IPS-NIHi11 (cell line): ENCODE measurements around the gene TNRC18.
"Not testable (repeated sequence)": the region's sequence is repeated elsewhere in the genome, so short reads cannot be mapped to it uniquely, and the experiment has no call there.

Source experiments
- DNase-seq: peaks from one replicate; pipeline ENCODE4 v3.0.0; 2012; ENCODE audit warnings: mixed read lengths, low spot score

TNRC18 gene

DNA sequence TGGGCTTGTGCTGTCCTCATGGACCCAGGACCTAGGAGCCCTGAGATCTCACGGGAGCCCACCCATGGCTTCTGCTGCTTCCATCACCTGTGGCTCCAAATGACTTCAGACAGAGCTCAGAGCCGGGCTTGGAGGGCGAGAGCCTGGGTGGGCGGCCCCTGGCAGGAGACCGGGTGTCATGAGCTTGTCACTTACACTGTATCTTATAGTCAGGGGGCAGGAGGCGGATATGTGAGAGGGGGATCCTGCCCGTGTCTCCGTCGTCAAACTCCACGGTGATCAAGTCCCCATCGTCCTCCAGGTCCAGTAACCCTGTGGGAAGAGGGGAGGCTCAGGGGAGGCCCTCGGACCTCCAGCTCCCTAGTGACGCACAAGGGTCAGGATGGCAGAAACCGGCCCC lies 107.9 kb downstream of the TNRC18 start:
- no peak for DNase-seq

DNA sequence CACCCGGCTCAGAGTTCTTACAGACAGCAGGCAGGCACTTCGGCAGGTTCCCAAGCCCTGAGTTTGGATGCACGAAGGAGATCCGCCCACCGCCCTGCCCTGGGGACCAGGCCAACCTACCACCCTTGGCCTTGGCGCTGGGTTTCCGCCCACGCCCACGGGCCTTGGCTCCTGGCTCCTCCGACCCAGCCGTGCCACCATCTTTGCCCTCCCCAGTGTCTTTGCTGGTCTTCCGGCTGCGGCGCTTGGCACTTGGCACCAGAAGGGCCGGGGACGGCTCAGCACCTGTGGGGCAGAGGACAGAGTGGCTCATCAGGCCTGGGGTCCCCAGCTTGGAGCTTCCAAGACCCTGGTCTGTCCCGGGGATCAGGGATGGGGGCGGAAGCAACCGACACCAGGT lies 108.8 kb downstream of the TNRC18 start:
- DNase-seq = no peak

DNA sequence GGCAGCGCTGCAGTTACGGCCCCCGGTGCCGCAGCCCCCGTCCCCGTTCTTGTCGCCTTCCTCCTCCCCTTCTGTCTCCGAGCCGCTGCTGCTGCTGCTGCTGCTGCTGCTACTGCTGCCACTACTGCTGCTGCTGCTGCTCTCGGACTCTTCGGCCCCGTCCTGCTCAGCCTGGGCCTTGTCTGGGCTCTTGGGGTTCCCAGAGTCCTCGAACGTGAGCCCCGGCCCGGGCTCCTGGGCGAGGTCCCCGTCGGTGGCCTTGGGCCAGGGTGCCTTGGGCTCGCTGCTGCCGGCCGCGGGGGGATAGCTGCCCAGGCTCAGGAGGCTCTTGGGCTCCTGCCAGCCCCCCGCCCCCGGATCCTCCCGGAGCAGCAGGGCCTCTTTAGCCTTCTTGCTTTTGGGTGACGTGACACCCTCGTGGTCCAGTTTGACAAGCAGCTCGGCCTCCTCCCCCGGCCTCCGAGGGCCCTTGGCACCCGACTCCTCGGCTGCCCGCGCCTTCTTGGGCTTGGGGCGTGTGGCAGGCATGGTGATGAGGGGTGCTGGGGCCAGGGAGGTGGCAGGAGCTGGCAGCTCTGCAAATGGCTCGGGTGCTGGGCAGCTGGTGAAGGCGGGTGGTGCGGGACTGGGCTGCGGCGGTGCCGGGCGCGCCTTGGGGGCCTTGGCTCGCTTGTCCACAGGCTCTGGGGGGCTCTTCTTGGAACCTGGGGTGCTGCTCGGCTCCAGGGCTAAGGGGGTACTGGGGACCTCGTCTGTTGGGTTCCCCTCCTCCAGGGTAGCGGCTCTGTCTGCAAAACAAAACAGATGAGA lies 110.4 kb downstream of the TNRC18 start:
- DNase-seq = not testable (repeated sequence)

DNA sequence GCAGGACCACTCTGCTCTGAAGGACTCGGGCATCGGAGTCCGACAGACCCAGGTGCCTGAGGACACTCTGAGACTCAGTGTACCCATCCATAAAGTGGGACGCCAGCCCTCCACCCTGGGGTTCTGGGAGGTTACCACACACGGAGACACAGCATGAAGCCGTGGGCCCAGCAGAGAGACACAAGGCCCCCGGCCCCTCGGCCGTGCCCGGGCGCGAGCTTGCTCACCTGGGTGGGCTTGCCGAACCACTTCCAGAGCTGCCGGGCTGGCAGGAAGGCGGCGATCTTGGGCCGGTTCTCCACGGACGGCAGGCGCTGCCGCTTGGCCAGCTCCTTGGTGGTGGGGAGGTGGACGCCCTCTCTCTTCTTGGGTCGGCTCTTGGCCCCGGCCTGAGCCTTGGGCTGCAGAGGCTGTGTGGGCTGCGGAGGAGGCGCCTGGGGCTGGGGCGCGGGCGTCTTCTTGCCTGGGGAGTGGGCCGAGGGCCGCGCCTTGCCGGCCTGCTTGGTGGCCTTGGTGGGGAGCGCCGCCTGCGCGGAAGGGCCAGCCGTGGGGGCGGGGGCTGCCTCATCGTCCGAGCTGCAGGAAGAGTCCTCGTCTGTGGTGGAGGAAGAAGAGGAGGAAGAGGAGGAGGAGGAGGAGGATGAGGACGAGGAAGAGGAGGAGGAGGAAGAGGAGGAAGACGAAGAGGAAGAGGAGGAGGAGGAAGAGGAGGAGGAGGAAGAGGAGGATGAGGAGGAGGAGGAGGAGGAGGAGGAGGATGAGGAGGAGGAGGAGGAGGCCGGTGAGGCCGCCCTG lies 111.2 kb downstream of the TNRC18 start:
- DNase-seq = not testable (repeated sequence)

DNA sequence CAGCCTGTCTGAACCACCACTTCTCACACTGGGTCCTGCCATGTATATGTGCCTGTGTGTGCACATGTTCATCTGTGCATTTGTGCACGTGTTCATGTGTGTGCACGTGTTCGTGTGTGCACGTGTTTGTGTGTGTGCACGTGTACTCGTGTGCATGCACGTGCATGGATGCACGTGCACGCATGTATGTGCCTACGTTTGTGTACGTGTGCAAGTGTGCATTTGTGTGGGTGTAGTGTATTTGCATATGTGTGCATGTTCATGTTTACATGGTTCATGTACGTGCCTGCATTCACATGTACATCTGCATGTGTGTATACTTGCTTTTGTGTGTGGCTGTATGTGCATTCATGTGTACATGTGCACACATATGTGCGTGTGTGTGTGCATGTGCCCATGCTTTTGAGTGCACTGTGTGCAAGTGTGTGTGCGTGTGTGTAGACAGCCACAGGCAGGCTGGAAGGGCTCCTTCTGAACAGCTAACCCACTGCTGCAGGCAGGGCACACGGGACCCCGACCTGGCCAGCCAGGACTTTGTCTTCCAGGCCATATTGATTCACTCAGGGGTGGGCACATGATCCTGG lies 112.7 kb downstream of the TNRC18 start:
- DNase-seq = no peak

DNA sequence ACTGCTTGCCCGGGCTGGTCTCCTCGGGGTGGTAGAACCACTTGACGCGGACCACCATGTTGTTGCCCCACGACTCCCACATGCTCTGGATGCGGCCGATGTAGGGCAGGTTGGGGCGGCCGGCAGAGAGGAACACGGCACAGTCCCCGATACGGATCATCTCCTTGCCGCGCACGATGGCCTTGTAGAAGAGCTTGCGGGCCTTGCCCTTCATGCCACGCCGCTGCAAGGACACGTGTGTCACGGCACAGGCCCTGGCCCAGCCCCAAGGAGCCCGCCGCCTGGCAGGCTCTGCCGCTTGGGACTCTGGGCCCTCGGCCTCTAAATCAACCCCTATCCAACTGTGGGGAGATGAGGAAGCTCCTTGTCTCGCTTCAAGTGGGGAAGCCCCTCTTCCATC lies 114.5 kb downstream of the TNRC18 start:
- no peak for DNase-seq

DNA sequence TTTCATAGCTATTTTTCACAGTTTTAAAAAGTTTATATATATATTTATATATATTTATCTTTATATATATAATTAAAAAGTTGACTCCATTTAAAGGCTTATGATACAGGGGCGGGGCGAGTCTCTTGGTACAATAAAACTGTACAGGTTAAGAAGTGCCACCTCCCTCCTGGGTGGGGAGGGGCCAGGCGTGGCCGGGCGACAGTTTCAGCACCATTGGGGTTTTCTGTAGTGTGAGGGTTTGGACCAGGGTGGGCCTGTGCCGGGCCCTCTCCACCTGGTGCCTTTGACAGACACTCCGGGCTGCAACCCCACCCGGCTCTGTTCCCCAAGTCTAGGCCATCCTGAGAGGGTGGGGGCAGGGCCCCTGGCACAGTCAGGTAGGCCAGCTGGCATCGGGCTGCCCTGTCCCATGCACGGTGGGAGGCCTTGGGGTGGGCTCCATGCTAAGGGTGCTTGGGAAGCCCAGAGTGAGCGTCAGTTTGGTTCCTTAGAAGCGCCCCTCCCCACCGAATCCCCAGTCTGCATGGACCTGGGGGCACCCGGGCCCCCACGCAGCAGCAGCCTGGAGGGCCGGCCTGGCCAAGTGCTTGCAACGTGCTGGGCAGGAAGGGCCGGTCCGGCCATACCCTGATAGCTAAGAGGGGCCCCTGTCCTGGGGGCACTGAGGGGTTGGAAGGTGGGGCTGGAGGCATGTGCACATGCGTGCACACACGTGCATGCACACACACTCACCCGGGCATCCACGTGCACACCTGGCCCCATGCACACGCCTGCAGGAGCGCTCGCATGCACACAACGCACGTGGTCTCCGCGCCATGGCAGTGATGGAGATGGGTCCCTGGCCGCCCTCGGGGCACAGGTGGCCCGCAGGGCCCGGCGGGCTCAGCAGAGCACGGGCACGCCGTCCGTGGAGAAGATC lies 116.2 kb downstream of the TNRC18 start:
- DNase-seq = not testable (repeated sequence)

DNA sequence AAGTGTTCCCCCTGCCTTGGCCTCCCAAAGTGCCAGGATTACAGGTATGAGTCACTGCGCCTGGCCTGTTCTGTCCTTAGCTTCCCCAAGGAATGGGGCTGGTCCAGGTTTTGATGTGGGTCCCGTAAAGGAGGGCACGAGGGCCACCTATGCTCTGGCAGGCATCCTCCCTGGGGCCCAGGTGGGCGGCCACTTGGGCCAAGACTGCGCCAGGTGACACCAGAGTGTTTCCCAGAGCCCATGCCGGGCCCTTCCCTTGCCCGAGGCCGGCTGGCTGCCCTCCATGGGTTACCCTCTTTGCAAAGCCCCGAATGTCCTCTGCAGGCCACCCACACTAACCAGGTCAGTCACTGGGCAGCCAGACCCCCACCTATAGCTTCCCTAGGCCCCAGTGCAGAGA lies 118.6 kb downstream of the TNRC18 start:
- peak; percentile 10 for DNase-seq

DNA sequence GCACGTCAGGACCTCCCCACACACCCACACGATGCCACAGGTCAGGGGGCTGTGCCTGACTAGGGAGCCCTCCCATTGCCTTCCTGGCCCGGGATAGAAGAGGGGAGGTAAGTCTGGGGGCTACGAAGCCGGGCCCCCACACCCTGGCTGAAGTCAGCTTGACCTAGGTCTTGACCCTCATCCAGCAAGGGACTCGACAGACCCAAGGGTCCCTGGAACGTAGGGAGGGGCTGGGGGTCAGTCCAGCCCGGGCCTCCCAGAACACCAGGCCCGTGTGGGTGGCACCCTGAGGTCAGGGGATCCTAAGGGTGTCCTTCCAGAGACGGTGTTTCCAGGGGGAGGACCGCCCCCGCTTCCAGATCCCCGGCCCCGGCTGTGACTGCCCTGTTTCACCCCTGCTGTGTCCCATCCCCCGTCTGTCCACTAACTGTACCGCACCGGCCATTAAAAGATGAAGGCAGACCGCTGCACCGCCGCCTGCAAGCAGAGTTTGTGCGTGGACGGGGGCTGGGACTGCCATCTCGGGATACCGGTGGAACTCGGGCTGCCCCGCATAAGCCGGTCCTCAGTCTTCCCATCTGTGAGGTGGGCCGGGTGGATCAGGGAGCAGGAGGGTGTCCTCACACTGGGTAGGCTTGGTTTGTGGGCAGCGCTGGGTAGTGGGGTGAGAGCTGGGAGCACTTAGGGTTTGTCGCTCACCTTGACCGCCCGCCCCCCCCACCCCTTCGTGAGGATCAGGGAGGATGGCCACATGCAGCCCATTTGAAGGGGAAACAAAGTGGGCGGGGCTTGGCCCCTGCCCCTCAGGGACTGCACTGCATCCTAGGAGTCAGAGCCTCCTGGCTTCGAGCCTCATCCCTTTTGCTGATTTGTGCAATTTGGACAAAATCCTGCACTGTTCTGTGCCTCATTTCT lies 119.8 kb downstream of the TNRC18 start:
- no peak for DNase-seq

DNA sequence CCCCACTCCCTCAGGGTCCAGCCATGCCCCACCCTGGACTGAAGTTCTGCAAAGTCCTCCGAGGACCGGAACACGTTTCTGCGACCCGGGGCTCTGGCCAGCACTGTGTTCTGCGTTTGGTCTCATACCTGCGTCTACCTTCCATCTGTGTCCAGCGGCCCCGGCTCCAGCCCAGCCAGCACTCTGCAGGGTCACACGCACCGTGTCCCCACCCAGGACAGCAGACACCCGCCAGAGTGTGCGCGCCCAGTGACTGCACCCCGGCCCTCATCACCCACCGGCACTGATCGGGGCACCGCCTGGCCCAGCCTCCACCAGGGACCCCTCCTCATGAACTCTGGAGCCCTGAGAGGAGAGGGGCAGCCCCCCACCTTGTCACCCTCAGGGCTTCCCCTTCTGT lies 120.6 kb downstream of the TNRC18 start:
- no peak for DNase-seq

DNA sequence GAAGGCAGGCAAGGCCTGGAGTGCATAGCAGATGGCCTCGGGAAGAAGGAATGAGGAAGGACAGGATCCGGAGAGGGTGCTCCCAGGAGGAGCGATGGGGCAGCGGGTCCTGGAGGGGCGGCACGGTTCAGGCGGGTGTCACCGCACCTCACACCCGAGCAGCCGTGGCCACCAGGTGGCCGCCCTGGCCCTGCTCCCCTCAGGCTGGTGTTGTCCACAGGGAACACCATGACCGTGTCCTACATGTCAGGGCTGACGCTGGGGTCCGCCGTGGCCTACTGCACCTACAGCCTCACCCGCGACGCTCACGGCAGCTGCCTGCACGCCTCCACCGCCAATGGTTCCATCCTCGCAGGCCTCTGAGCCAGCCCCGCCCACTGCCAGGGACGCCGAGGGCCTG lies 121.1 kb downstream of the TNRC18 start:
- DNase-seq = no peak

DNA sequence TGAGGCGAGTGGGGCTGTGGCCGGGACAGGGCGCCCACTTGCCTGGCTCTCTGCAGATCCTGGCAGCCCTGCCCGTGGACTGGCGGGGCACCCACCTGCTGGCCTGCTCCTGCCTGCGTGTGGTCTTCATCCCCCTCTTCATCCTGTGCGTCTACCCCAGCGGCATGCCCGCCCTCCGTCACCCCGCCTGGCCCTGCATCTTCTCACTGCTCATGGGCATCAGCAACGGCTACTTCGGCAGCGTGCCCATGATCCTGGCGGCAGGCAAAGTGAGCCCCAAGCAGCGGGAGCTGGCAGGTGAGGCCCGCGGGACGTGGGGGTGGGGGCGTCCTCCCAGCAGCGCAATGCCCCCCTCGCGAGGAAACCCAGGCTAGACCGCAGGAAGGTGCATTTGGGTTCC lies 123.3 kb downstream of the TNRC18 start:
- no peak for DNase-seq

DNA sequence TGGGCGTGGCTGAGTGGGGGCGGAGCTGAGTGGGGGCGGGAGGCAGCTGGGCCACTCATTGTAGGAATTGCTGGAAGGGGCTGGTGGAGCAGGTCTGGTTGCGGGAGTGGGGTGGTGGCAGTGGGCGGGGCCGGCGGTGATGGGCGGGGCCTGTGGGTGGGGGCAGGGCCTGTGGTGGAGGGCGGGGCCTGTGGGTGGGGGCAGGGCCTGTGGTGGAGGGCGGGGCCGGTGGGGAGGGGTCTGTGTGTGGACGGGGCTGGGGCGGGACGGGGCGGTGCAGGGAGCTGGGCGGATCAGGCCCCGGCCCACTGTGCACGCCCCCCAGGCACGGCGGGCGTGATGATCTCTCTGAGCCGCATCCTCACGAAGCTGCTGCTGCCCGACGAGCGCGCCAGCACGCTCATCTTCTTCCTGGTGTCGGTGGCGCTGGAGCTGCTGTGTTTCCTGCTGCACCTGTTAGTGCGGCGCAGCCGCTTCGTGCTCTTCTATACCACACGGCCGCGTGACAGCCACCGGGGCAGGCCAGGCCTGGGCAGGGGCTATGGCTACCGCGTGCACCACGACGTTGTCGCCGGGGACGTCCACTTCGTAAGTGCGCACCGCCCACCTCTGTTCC lies 126.9 kb downstream of the TNRC18 start:
- DNase-seq = peak; percentile 98

DNA sequence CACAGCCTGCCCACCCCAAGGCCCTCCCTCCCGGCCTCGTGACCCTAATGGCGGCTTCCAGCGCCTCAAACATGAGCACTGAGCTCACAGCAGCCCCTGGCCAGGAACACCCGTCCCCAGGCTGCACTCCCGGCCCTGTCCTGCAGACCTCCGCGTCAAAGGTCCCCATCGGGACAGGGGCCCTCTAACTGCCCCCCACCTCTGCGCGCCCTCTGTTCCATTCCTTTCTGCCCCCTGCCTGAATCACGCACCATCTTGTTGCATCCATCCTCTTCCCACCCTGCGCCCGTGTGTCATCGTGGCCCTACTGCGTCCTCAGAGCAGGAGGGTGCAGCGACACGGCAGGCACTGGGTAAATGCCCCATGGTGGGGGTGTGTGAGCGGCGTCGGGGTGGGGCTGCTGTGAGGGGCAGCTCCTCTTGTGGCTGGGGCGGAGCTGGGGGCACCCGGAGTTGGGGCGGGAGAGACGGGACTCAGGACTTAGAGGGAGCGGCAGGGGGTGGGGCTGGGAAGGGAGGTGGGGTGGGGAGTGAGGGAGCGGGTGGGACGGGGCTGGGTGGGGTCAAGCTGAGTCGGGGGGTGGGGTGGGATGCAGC lies 127.5 kb downstream of the TNRC18 start:
- no peak for DNase-seq

DNA sequence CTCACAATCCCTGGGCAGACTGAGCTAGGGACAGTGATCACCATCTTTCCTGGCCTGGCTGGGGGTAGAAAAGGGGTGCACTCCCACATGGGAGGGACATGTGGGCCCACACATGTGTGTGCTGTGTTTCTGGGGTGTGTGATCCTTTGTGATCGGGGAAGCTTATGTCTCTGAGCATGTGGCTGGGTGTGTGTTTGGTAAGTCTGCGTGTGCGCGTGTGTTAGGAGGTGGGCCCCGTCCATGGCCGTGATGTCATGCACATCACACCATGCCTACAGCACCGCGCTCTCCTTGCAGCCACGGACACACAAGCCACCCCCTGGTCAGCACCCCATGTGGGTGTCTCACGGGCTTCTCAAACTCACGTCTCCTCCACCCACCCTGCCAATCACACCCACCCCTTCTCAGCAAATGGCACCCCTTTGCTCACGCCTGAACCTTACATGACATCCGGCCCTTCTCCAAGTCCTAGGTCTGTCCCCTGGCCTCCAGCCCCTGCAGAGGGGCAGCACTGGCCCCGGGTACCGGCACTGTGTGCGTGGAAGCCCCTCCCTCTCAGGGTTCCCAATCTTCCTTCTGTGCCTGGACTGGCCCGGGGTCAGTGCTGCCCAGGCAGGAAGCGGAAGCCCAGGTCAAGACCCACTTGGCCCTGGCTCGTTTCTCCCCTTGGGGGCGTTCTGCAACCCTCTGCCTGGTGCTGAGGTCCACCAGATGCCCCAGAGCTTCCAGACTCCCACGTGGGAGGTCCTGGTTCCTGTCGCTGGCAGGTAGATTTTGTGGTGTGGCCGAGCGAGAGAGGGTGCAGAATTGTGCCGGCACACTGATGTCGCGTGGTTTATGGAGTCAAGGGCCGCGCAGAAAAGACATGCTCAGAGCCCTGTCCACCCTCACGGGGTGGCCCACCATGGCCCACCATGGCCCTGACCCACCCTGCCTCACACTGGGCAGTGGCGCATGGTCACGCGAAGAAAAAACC lies 128.3 kb downstream of the TNRC18 start:
- no peak for DNase-seq

DNA sequence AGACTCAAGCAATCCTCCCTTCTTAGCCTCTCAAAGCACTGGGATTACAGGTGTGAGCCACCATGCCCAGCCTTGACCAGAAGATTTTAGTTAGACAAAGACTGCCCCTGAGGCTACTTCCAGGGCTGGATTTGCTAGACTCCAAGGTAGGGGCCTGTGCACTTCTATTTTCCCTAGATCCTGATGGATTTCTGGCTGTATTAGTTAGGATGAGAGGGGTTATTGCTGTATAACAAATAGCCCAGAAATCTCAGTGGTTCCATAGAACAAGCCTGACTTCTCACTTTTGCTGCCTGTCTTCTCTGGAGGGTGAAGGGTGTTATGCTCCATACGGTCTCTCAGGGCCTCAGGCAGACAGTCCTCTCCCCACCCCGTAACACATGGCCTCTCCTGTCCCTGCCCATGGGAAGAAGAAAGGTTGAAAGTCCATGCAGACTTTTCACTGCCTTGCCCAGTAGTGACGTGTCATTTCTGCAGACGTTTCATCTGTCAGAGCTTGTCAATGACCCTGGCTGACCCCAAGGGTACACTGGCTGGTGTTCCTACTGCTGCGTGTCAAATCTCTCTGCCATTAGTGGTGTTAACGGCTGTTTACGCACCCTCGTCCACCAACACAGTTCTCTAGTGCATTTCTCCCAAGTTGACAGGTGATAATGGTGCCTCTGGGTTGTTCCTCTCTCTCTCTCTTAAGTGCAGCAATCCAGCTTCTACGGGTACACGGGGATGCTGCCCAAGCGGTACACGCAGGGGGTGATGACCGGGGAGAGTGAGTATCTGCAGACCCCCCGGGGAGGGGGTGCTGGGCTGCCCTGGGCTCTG lies 129.3 kb downstream of the TNRC18 start:
- DNase-seq = no peak

DNA sequence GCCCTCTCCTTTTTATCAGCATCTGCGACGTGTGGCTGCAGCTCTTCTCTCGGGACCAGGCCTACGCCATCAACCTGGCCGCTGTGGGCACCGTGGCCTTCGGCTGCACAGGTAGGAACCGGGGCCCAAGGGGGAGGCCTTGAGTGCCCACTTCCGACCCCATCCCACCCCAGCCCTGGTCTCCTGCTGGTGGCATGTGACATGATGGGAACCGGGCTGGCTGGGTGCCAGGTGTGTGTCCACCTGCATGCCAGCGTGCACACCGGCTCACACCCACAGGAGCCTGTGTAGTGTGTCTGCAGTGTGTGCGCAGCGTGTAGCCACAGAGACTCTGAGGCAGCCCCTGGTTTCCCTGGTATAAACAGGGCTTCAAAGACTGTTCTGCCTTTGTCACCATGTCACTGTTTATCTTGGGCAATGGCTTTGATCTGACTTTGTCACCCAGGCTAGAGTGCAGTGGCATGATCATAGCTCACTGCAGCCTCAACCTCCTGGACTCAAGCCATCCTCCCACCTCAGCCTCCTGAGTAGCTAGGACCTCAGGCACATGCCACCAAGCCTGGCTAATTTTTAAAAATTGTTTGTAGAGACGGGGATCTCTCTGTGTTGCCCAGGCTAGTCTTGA lies 131.8 kb downstream of the TNRC18 start:
- not testable (repeated sequence) for DNase-seq
